Mononuclear cell (primary cell): ENCODE data around the gene STARD13. TPM values are rescaled to one million over a fixed set of nuclear protein-coding genes. Genes with fewer than 3 reads are reported as not detected.
"Not testable (repeated sequence)": the region's sequence is repeated elsewhere in the genome, so short reads cannot be mapped to it uniquely, and the experiment has no call there.

Experiments used
- H3K27me3 ChIP-seq: 2 replicates; pipeline ENCODE4 v1.6.0; 2011; ENCODE audit warnings: low read length, control low read depth; ENCODE audit not compliant: insufficient read depth
- H3K4me1 ChIP-seq: 2 replicates; pipeline ENCODE4 v1.5.1; 2011; ENCODE audit warnings: mild to moderate bottlenecking, low read length, control low read depth; ENCODE audit not compliant: insufficient read depth
- H3K4me3 ChIP-seq: 2 replicates; pipeline ENCODE4 v1.5.1; 2011; ENCODE audit warnings: mild to moderate bottlenecking, low read length, moderate library complexity
- H3K9me3 ChIP-seq: 2 replicates; pipeline ENCODE4 v1.5.1; 2011; ENCODE audit warnings: low read depth, mild to moderate bottlenecking, control low read depth, low read length
- total RNA-seq: library from RNA; depleted of rRNA; stranded (reverse); fragments of >200 nt; gene quantifications from one replicate; pipeline ENCODE4 v1.2.3, GENCODE V29; 2012

Gene STARD13
- total RNA-seq, 1 donor = 0.84 TPM

- Histone ChIP-seq H3K4me3 (no peak overlapping the region), H3K4me1 (no peaks in the 10 kb centered on the region), H3K27me3 (no peaks in the 10 kb centered on the region), H3K9me3 (no peaks in the 10 kb centered on the region)
Measured at GRCh38 chr13:33259296-33259695, 26.3 kb downstream of the STARD13 start.

GRCh38 chr13:33258808-33259193 lies 26.8 kb downstream of the STARD13 start:
- no peaks in the 10 kb centered on the region for H3K9me3 ChIP-seq
- H3K4me1 ChIP-seq = no peaks in the 10 kb centered on the region
- H3K27me3 ChIP-seq = no peaks in the 10 kb centered on the region
- no peak overlapping the region for H3K4me3 ChIP-seq

GRCh38 chr13:33257841-33258807 lies 27.4 kb downstream of the STARD13 start:
- Histone ChIP-seq H3K9me3 (no peaks in the 10 kb centered on the region), H3K27me3 (no peaks in the 10 kb centered on the region), H3K4me1 (no peaks in the 10 kb centered on the region), H3K4me3 (no peak overlapping the region)

- H3K9me3 ChIP-seq = no peaks in the 10 kb centered on the region
- H3K27me3 ChIP-seq = no peaks in the 10 kb centered on the region
- H3K4me3 ChIP-seq = no peak overlapping the region
- H3K4me1 ChIP-seq = no peaks in the 10 kb centered on the region
Measured at GRCh38 chr13:33256148-33256840, 29.3 kb downstream of the STARD13 start.

- H3K9me3 ChIP-seq = no peaks in the 10 kb centered on the region
- no peaks in the 10 kb centered on the region for H3K27me3 ChIP-seq
- H3K4me3 ChIP-seq = no peak overlapping the region
- H3K4me1 ChIP-seq = no peaks in the 10 kb centered on the region
Measured at GRCh38 chr13:33252135-33252534, 33.4 kb downstream of the STARD13 start.

GRCh38 chr13:33251131-33251661 lies 34.4 kb downstream of the STARD13 start:
- Histone ChIP-seq H3K4me1 (no peaks in the 10 kb centered on the region), H3K4me3 (no peak overlapping the region), H3K27me3 (no peaks in the 10 kb centered on the region), H3K9me3 (no peaks in the 10 kb centered on the region)

GRCh38 chr13:33250609-33251008 lies 34.9 kb downstream of the STARD13 start:
- H3K9me3 ChIP-seq = no peaks in the 10 kb centered on the region
- no peak overlapping the region for H3K4me3 ChIP-seq
- no peaks in the 10 kb centered on the region for H3K27me3 ChIP-seq
- no peaks in the 10 kb centered on the region for H3K4me1 ChIP-seq

GRCh38 chr13:33249894-33250293 lies 35.7 kb downstream of the STARD13 start:
- H3K27me3 ChIP-seq = no peaks in the 10 kb centered on the region
- no peaks in the 10 kb centered on the region for H3K4me1 ChIP-seq
- no peaks in the 10 kb centered on the region for H3K9me3 ChIP-seq
- no peak overlapping the region for H3K4me3 ChIP-seq

GRCh38 chr13:33249066-33249465 lies 36.5 kb downstream of the STARD13 start:
- Histone ChIP-seq H3K4me1 (no peaks in the 10 kb centered on the region), H3K9me3 (no peaks in the 10 kb centered on the region), H3K27me3 (no peaks in the 10 kb centered on the region), H3K4me3 (no peak overlapping the region)

- H3K27me3 ChIP-seq = no peaks in the 10 kb centered on the region
- no peaks in the 10 kb centered on the region for H3K9me3 ChIP-seq
- no peak overlapping the region for H3K4me3 ChIP-seq
- no peaks in the 10 kb centered on the region for H3K4me1 ChIP-seq
Measured at GRCh38 chr13:33245505-33246158, 39.9 kb downstream of the STARD13 start.

GRCh38 chr13:33244907-33245287 lies 40.7 kb downstream of the STARD13 start:
- Histone ChIP-seq H3K9me3 (peaks cover 4% of the 10 kb centered on the region), H3K4me3 (no peak overlapping the region), H3K27me3 (no peaks in the 10 kb centered on the region), H3K4me1 (no peaks in the 10 kb centered on the region)

GRCh38 chr13:33244210-33244906 lies 41.2 kb downstream of the STARD13 start:
- H3K4me1 ChIP-seq = no peaks in the 10 kb centered on the region
- no peaks in the 10 kb centered on the region for H3K27me3 ChIP-seq
- no peak overlapping the region for H3K4me3 ChIP-seq
- peaks cover 6% of the 10 kb centered on the region for H3K9me3 ChIP-seq

GRCh38 chr13:33242984-33243617 lies 42.5 kb downstream of the STARD13 start:
- Histone ChIP-seq H3K4me3 (no peak overlapping the region), H3K9me3 (peaks cover 6% of the 10 kb centered on the region), H3K4me1 (no peaks in the 10 kb centered on the region), H3K27me3 (no peaks in the 10 kb centered on the region)

GRCh38 chr13:33242372-33242771 lies 43.2 kb downstream of the STARD13 start:
- not testable (repeated sequence) for H3K4me1 ChIP-seq, H3K27me3 ChIP-seq, H3K4me3 ChIP-seq, H3K9me3 ChIP-seq
